PC-3 (cell line): ENCODE data around the gene HNRNPA1. TPM values are rescaled to one million over a fixed set of nuclear protein-coding genes. Genes with fewer than 3 reads are reported as not detected.

Experiments used
- ATAC-seq: fragments of 200-7000 bp; cut with Tn5 transposase; 2 replicates; pipeline ENCODE4 v1.9.1; 2020; ENCODE audit warnings: mild to moderate bottlenecking, moderate library complexity
- BruUV-seq: library from RNA; stranded (reverse); fragments of 400-500 nt; replicated peaks from 2 replicates; lab custom pipeline; 2021; lab: Mats Ljungman, UMichigan
- CTCF ChIA-PET: fragments of 300-600 bp; sonication (Branson Sonifier 250); formaldehyde crosslinking; loops from one replicate; lab custom pipeline; 2022; ENCODE audit warnings: antibody characterized with exemption; lab: Charles Lee
- POLR2A ChIA-PET: fragments of 300-600 bp; sonication (Branson Sonifier 250); formaldehyde crosslinking; loops from one replicate; lab custom pipeline; 2022; ENCODE audit warnings: antibody characterized with exemption; ENCODE audit not compliant: unreplicated experiment; lab: Charles Lee
- DNase-seq: peaks from one replicate; pipeline ENCODE4 v3.0.0-alpha.2; 2015
- H2AFZ ChIP-seq: fragments of 300-600 bp; sonication (generic); 2 replicates; pipeline ENCODE4 v1.6.0; 2016; ENCODE audit warnings: antibody characterized with exemption, low read length
- H3F3A ChIP-seq: fragments of 300-600 bp; sonication (generic); one replicate; pipeline ENCODE4 v1.6.0; 2017; ENCODE audit warnings: antibody characterized with exemption, low read length, control low read depth, mild to moderate bottlenecking; ENCODE audit not compliant: unreplicated experiment
- H3K27ac ChIP-seq: fragments of 300-600 bp; sonication (generic); 2 replicates; pipeline ENCODE4 v1.5.1; 2016; ENCODE audit warnings: mild to moderate bottlenecking, low read length
- H3K27me3 ChIP-seq: fragments of 300-600 bp; sonication (generic); 2 replicates; pipeline ENCODE4 v1.6.1; 2016; ENCODE audit warnings: low read length, mixed read lengths
- H3K36me3 ChIP-seq: fragments of 300-600 bp; sonication (generic); 2 replicates; pipeline ENCODE4 v1.6.1; 2016; ENCODE audit warnings: low read depth, mixed run types, low read length, mixed read lengths
- H3K4me1 ChIP-seq: fragments of 300-600 bp; sonication (generic); 2 replicates; pipeline ENCODE4 v1.5.1; 2016; ENCODE audit warnings: low read length; ENCODE audit not compliant: insufficient read depth
- H3K4me2 ChIP-seq: fragments of 300-600 bp; sonication (generic); 2 replicates; pipeline ENCODE4 v1.6.0; 2016; ENCODE audit warnings: low read length
- H3K4me3 ChIP-seq: fragments of 300-600 bp; sonication (generic); 2 replicates; pipeline ENCODE4 v1.5.1; 2016; ENCODE audit warnings: mild to moderate bottlenecking, low read length, mixed read lengths
- H3K79me2 ChIP-seq: fragments of 300-600 bp; sonication (generic); 2 replicates; pipeline ENCODE4 v1.6.1; 2017; ENCODE audit warnings: low read length, mixed read lengths
- H3K9ac ChIP-seq: fragments of 300-600 bp; sonication (generic); 2 replicates; pipeline ENCODE4 v1.6.0; 2016; ENCODE audit warnings: mild to moderate bottlenecking, low read length
- H3K9me2 ChIP-seq: fragments of 300-600 bp; sonication (generic); replicated peaks from 2 replicates; pipeline ENCODE4 v1.6.1; 2016; ENCODE audit warnings: mixed run types, low read length, mixed read lengths
- H3K9me3 ChIP-seq: fragments of 300-600 bp; sonication (generic); 2 replicates; pipeline ENCODE4 v1.6.1; 2016; ENCODE audit warnings: low read length, mixed read lengths
- H4K20me1 ChIP-seq: fragments of 300-600 bp; sonication (generic); 2 replicates; pipeline ENCODE4 v1.6.1; 2016; ENCODE audit warnings: low read length, mixed read lengths
- EZH2 ChIP-seq: fragments of 300-600 bp; sonication (generic); IDR thresholded peaks from one replicate; pipeline ENCODE4 v1.6.1; 2017; ENCODE audit warnings: antibody characterized with exemption, mild to moderate bottlenecking, low read length; ENCODE audit not compliant: unreplicated experiment
- EZH2phosphoT487 ChIP-seq: fragments of 300-600 bp; sonication (generic); IDR thresholded peaks from 2 replicates; pipeline ENCODE4 v1.6.1; 2018; ENCODE audit warnings: mild to moderate bottlenecking, antibody characterized with exemption, low read length, borderline replicate concordance
- intact Hi-C: fragments of 100-400 bp; cut with micrococcal nuclease; formaldehyde crosslinking; loops from 2 replicates; pipeline ENCODE4 v1.9.0; 2023
- total RNA-seq: library from RNA; depleted of rRNA; stranded (reverse); fragments of >200 nt; gene quantifications from 2 replicates; pipeline ENCODE4 v1.2.3, GENCODE V29; 2014
- TF ChIP-seq, protein P1 (sequence below): fragments of 300-600 bp; sonication (generic); conservative IDR thresholded peaks from 2 replicates; pipeline ENCODE4 v1.5.1; 2017; ENCODE audit warnings: antibody characterized with exemption, low read depth, mild to moderate bottlenecking, low read length

The HNRNPA1 gene
- total RNA-seq, 1 experiment from 2014 or later, result 465 TPM

DNA sequence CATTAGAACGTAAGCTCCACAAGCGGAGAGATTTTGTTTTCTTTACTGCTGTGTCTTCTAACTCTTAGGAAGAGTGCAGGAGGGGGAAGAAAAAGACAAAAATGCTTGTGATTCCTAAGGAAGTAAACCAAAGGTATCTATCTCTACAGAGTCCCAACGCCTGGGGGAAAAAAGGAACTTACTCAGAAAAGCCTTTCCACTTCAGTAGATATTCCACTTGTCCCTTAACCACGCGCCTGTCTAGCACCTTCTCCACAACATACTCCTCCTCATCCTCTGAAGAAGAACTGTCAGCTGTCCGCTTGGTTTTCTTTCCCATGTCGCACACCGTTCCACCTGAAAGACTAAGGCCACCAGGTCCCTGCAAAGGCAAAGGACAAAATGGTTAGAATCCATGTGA, 23.2 kb upstream of the HNRNPA1 start:
- no peaks in the 10 kb centered on the region for H3K9me3 ChIP-seq
- CTCF ChIA-PET, result no interaction called here
- no peak overlapping the region for H3K4me2 ChIP-seq
- no peak overlapping the region for H3K4me3 ChIP-seq
- no peak for ATAC-seq
- H3K36me3 ChIP-seq, result peaks cover 4% of the 10 kb centered on the region; the same call in 1 of the 2 replicates
- H3K27ac ChIP-seq, result no peak overlapping the region
- H3F3A ChIP-seq, result peaks cover under 1% of the 10 kb centered on the region
- intact Hi-C loops, result no loop called here
- H3K9ac ChIP-seq, result no peak overlapping the region
- H3K79me2 ChIP-seq, result no peaks in the 10 kb centered on the region
- no peak overlapping the region for H2AFZ ChIP-seq
- no peak for DNase-seq
- H3K27me3 ChIP-seq, result no peaks in the 10 kb centered on the region
- POLR2A ChIA-PET, result no interaction called here
- no peaks in the 10 kb centered on the region for H3K9me2 ChIP-seq
- peaks cover 13% of the 10 kb centered on the region; the same call in 1 of the 2 replicates for H3K4me1 ChIP-seq
- H4K20me1 ChIP-seq, result no peaks in the 10 kb centered on the region
- no peak for TF ChIP-seq EZH2phosphoT487
- TF ChIP-seq, protein P1, sequence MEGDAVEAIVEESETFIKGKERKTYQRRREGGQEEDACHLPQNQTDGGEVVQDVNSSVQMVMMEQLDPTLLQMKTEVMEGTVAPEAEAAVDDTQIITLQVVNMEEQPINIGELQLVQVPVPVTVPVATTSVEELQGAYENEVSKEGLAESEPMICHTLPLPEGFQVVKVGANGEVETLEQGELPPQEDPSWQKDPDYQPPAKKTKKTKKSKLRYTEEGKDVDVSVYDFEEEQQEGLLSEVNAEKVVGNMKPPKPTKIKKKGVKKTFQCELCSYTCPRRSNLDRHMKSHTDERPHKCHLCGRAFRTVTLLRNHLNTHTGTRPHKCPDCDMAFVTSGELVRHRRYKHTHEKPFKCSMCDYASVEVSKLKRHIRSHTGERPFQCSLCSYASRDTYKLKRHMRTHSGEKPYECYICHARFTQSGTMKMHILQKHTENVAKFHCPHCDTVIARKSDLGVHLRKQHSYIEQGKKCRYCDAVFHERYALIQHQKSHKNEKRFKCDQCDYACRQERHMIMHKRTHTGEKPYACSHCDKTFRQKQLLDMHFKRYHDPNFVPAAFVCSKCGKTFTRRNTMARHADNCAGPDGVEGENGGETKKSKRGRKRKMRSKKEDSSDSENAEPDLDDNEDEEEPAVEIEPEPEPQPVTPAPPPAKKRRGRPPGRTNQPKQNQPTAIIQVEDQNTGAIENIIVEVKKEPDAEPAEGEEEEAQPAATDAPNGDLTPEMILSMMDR, result no peak
- no peak for TF ChIP-seq EZH2
- BruUV-seq, result no TSS peak

DNA sequence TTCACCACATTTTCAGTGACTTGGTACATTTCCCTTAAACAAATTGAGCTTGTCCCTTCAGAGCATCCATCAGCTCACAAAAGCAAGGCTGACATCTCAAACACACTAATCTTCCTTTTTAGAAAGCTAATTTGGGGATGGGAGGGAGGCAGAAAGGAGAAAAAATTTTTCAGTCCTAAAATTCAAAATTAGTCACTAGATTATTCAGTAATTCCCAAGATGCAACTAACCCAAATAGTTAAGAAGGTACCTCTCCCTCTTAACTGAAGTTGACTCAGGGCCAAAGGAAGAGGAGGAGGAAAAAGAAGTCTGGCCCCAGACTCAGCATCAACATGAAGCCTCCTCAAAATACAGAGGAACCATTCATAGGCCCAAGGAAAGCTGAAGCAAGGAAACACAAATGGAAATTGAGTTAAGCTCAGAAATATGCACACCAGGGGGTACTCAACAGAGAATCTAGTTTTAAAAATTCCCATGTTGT, 22.3 kb upstream of the HNRNPA1 start:
- H3K79me2 ChIP-seq, result no peaks in the 10 kb centered on the region
- BruUV-seq, result no TSS peak

More for the DNA sequence above, 22.3 kb upstream of the HNRNPA1 start:
- intact Hi-C loops, result no loop called here
- Histone ChIP-seq H2AFZ (no peak overlapping the region), H3K27ac (no peak overlapping the region), H3K27me3 (no peaks in the 10 kb centered on the region), H3K36me3 (peaks cover 2% of the 10 kb centered on the region; the same call in 1 of the 2 replicates), H3F3A (no peaks in the 10 kb centered on the region), H3K9me2 (no peaks in the 10 kb centered on the region), H3K4me2 (no peak overlapping the region), H3K9ac (no peak overlapping the region), H3K9me3 (no peaks in the 10 kb centered on the region), H4K20me1 (no peaks in the 10 kb centered on the region), H3K4me1 (peaks cover 13% of the 10 kb centered on the region; the same call in 1 of the 2 replicates), H3K4me3 (no peak overlapping the region)
- CTCF ChIA-PET, result interaction anchor here (0.7 kb wide), 1 partner anchor 28 kb away, joined by 3 read pairs; no protein-coding TSS in a partner anchor
- POLR2A ChIA-PET, result no interaction called here
- TF ChIP-seq, protein P1, result no peak
- TF ChIP-seq EZH2 (no peak), EZH2phosphoT487 (no peak)
- ATAC-seq (no peak), DNase-seq (no peak)
